Measurements from ENCODE around the gene EPHB4.

DNA sequence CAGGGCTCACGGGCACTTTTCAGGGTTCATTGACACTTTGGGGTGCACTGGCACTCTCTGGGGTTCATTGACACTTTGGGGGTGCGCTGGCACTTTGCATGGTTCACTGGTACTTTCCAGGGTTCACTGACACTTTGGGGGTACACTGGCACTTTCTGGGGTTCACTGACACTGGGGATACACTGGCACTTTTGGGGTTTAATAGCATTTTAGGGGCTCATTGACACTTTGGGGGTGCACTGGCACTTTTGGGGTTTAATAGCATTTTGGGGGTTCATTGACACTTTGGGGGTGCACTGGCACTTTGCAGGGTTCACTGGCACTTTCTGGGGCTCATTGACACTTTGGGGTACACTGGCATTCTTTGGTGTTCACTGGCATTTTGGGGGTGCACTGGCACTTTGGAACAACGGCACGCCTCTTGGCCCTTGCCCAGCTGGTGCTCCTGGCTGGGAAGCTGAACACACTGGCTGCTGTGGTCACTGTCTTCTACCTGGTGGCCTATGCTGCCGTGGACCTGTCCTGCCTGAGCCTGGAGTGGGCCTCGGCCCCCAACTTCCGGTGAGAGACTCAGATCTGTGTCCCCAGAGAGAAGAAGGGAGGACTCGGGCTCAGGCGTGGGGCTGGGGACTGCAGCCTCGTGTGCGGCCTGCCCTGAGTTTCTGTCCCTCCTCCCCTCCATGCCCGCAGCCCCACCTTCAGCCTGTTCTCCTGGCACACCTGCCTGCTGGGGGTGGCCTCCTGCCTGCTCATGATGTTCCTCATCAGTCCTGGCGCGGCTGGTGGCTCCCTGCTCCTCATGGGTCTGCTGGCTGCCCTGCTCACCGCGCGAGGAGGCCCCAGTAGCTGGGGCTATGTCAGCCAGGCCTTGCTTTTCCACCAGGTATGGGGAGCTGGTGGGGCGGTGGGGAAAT, 33.6 kb upstream of the EPHB4 start:
- TF ChIP-seq, protein P1, sequence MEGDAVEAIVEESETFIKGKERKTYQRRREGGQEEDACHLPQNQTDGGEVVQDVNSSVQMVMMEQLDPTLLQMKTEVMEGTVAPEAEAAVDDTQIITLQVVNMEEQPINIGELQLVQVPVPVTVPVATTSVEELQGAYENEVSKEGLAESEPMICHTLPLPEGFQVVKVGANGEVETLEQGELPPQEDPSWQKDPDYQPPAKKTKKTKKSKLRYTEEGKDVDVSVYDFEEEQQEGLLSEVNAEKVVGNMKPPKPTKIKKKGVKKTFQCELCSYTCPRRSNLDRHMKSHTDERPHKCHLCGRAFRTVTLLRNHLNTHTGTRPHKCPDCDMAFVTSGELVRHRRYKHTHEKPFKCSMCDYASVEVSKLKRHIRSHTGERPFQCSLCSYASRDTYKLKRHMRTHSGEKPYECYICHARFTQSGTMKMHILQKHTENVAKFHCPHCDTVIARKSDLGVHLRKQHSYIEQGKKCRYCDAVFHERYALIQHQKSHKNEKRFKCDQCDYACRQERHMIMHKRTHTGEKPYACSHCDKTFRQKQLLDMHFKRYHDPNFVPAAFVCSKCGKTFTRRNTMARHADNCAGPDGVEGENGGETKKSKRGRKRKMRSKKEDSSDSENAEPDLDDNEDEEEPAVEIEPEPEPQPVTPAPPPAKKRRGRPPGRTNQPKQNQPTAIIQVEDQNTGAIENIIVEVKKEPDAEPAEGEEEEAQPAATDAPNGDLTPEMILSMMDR (IDR thresholded peaks at IDR 0.05 in 2 of 3, conservative IDR thresholded peaks at IDR 0.05 in 1 of 3; ENCODE audit: control insufficient read depth in 2 of 3, extremely low read depth in 1 of 3, insufficient read depth in 1 of 3, low read depth in 3 of 3, low read length in 3 of 3) = no peak
- no peak for TF ChIP-seq POLR2A (IDR thresholded peaks at IDR 0.05; ENCODE audit: low read depth, low read length)
- no peak for TF ChIP-seq KDM1A (IDR thresholded peaks at IDR 0.05; ENCODE audit: borderline replicate concordance)
- TF ChIP-seq, protein P2, sequence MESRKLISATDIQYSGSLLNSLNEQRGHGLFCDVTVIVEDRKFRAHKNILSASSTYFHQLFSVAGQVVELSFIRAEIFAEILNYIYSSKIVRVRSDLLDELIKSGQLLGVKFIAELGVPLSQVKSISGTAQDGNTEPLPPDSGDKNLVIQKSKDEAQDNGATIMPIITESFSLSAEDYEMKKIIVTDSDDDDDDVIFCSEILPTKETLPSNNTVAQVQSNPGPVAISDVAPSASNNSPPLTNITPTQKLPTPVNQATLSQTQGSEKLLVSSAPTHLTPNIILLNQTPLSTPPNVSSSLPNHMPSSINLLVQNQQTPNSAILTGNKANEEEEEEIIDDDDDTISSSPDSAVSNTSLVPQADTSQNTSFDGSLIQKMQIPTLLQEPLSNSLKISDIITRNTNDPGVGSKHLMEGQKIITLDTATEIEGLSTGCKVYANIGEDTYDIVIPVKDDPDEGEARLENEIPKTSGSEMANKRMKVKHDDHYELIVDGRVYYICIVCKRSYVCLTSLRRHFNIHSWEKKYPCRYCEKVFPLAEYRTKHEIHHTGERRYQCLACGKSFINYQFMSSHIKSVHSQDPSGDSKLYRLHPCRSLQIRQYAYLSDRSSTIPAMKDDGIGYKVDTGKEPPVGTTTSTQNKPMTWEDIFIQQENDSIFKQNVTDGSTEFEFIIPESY (IDR thresholded peaks at IDR 0.05) = no peak
- TF ChIP-seq, protein P3, sequence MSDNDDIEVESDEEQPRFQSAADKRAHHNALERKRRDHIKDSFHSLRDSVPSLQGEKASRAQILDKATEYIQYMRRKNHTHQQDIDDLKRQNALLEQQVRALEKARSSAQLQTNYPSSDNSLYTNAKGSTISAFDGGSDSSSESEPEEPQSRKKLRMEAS (IDR thresholded peaks at IDR 0.05; ENCODE audit: low read depth, low read length) = no peak
- TF ChIP-seq, protein P4, sequence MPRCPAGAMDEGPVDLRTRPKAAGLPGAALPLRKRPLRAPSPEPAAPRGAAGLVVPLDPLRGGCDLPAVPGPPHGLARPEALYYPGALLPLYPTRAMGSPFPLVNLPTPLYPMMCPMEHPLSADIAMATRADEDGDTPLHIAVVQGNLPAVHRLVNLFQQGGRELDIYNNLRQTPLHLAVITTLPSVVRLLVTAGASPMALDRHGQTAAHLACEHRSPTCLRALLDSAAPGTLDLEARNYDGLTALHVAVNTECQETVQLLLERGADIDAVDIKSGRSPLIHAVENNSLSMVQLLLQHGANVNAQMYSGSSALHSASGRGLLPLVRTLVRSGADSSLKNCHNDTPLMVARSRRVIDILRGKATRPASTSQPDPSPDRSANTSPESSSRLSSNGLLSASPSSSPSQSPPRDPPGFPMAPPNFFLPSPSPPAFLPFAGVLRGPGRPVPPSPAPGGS (IDR thresholded peaks at IDR 0.05; ENCODE audit: borderline replicate concordance, insufficient read depth, low read depth, low read length, poor library complexity, severe bottlenecking) = no peak
